RPMI8226 (cell line): ENCODE measurements around the gene CD274.
"Not testable (repeated sequence)": the region's sequence is repeated elsewhere in the genome, so short reads cannot be mapped to it uniquely, and the experiment has no call there.

Experiments
- DNase-seq: peaks from one replicate; pipeline ENCODE4 v3.0.0-alpha.2; 2015

The CD274 gene

DNA sequence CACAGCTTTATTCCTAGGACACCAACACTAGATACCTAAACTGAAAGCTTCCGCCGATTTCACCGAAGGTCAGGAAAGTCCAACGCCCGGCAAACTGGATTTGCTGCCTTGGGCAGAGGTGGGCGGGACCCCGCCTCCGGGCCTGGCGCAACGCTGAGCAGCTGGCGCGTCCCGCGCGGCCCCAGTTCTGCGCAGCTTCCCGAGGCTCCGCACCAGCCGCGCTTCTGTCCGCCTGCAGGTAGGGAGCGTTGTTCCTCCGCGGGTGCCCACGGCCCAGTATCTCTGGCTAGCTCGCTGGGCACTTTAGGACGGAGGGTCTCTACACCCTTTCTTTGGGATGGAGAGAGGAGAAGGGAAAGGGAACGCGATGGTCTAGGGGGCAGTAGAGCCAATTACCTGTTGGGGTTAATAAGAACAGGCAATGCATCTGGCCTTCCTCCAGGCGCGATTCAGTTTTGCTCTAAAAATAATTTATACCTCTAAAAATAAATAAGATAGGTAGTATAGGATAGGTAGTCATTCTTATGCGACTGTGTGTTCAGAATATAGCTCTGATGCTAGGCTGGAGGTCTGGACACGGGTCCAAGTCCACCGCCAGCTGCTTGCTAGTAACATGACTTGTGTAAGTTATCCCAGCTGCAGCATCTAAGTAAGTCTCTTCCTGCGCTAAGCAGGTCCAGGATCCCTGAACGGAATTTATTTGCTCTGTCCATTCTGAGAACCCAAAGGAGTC is at the start of gene CD274:
Gene CD274 (plus strand): TSS at position 184 of the 733 bp plus-strand sequence. CDS start 5,572 bp downstream, outside the sequence.
- DNase-seq = peak; percentile 95

DNA sequence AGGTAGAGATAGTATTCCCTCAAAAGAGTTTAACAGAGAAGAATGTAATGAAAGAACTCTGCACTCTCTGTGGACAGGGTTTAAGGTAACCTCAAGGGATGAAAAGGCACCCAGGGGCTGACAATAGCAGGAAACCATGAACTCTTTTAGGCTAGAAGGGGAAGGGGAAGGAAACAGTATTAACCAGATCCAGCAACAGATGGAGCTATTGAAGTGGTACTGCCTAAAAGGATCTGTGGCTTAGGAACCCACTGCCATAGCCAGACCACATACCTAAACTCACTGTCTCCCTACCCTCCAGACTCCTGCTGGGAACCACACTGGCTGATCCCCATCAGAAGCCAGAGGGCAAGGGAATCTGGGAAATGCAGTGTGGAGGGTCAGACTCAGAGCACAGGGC is 48.1 kb upstream of the CD274 start:
- DNase-seq = no peak

DNA sequence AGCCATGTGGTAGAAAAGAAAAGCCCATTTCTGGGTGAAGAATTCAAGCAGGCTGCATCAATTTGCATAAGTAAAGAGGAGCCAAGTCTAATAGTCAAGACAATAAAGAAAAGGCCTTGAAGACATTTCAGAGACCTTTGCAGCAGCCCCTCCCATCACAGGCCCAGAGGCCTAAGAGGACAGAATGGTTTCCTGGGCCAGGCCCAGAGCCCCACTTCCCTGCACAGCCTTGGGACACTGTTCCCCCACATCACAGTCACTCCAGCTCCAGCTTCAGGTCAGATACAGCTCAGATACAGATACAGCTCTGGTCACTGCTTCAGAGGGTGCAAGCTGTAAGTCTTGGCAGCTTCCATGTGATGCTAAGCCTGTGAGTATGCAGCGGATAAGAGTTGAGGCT is 41.7 kb upstream of the CD274 start:
- DNase-seq = no peak

DNA sequence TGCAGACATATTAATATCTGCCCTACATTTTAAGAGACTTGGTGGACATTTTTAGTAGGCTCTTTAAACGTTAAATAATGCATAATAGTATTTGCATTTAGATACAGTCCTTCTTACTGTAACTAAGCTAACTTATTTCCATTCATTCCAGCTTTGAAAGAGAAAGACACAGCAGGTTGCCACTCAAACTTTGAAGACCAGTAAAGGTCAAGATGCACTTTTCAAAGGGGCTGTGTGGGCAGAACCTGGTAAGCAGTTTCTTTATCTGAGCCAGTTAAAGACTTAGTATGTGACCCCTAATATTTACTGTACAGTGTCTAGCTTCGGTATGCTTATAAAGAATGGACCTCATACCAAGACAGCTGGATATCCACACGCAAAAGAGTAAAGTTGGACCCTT is 33.4 kb upstream of the CD274 start:
- no peak for DNase-seq

DNA sequence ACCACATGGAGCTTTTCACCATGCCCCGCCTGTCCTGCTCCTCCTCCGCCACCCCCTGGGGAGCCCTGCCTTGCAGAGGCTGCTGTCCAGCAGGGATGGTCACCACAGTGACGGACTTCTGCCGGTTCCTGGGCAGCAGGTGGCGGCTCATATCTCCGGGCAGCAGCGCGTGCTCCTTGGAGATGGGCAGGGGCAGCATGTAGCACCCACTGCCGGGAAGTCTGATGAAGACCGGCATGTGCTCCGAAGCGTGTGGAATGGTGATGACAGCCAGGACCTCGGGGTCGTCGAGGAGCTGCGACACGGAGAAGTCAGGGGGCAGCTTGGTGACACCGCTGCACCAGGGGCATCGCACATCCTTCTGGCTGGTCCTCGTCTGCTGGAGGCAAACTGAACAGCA is 31.9 kb upstream of the CD274 start:
- DNase-seq = no peak

DNA sequence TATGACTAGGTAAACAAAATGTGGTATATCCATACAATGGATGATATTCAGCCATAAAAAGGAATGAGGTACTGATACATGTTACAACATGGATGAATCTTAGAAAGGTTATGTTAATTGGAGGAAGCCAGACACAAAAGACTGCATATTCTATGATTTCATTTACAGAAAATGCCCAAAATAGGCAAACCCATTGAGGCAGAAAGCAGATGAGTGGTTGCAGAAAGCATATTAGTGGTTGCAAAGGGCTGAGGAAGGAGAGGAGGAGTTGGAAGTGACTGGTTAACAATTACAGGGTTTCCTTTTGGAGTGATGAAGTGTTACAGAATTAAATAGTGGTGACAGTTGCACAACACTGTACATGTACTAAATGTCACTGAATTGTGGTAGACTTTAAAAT is 30.4 kb upstream of the CD274 start:
- DNase-seq = no peak

DNA sequence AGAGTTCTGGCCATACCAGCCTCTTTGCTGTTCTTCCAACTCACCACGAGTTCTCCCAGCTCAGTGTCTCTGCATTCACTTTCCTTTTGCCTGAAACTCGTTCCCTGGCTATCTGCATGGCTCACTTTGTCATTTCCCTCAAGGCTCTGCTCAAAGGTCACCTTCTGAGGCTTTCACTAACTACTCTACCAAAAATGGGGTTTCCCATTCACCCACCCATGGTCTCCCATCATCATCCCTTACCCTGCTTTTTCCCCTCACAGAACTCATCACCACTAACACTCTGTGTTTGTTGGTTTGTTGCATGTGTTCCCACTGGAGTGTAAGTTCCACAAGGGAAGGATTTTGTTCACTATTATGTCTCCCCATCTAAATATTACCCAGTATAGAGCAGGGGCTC is 29.2 kb upstream of the CD274 start:
- no peak for DNase-seq

DNA sequence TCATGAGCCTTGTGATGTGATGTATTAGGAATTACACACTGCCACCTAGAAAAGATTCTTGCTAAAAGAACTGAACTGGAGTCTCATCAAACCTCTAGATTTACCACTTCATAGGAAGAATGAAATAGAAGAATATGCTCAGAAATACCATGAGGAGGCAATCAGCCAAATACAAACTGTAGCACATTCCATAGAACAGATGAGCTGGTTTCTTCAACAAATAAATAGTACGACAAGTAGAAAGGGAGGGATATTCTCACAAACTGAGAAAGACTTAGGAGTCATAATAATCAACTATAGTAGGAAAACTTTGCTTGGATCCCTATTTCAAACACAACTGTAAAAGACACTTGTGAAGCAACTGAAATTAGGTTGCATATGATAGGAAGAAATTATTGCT is 28.1 kb upstream of the CD274 start:
- DNase-seq = no peak

DNA sequence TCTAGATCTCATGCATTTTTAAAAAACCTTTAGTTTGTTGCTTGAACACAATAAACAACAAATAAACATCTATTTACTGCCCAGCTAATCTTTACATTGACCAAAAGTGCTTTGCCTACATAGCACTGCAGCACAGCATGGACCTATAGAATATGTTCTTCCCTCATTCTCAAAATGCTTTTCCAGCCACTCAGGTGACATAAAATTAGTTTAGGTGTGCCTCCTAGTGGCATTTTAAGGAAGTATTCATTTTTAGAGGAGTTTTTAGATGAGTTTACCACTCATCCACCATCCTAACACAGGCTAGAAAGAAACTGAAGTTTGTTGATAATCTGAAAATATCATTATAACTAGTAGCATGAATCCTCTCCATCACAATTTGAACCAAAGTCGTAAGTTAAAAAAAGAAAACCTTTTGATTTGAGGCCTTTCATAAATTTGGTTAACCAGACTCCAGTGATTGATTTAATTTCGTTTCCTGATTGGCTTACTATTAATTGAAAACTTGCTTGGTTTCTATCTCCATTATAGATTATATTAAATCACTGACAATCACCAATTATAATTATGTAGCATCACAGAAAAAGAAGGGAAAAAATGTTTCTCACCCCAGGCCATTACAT is 25.2 kb upstream of the CD274 start:
- peak; percentile 43 for DNase-seq

DNA sequence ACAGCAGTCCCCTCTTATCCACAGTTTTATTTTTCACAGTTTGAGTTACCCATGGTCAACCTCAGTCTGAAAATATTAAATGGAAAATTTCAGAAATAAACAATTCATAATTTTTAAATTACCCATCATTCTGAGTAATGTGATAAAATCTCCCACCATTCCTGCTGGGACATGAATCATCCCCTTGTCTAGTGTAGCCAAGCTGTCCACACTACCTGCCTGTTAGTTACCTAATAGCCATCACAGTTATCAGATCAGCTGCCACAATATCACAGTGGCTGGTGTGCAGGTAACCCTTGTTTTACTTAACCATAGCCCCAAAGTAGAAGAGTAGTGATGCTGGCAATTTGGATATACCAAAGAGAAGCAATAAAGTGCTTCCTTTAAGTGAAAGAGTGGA is 23.3 kb upstream of the CD274 start:
- DNase-seq = no peak

DNA sequence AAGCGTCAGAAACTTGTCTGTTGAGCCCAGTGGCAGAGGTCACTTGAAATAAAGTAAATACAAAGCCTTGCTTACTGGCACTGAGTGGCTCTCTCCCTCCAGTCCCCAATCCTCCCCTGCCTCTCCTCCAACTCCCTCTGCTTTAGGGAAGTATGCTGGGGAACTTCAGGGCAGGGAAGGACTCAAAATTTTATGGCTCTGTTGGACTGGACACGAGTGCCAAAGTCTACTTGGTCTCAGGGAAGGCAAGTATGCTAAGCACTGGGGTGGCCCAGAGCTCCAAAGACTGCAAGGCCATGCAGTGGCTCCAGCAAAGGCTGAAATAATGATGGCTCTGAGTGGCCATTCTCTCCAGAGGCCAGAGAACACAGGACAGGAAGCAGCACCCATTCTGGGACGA is 22.2 kb upstream of the CD274 start:
- DNase-seq = no peak

DNA sequence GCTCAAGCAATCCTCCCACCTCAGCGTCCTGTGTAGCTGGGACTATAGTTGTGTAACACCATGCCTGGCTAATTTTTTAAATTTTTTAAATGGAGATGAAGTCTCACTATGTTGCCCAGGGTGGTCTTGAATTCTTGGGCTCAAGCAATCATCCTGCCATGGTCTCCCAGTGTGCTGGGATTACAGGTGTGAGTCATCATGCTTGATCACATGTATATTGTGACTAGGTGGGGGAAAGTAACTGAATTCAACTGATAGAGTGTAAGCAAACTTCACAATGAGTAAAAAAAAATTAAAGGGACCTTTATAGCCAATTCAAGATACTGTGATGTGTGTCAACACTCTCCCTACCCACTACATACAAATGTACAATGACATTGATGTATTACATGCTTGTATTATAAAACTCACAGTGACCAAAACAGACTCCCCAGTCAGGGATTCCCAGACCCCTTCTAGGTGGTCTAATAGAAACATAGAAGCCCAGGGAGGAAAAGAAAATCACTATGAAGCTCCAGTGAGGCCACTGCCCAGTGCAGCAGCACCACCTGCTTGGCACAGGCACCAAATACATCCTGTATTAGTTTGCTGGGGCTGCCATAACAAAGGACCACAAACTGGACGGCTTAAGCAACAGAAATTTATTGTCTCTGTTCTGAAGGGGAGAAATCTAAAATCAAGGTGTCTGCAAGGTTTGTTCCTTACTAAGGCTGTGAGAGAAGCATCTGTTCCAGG is 21.4 kb upstream of the CD274 start:
- no peak for DNase-seq

DNA sequence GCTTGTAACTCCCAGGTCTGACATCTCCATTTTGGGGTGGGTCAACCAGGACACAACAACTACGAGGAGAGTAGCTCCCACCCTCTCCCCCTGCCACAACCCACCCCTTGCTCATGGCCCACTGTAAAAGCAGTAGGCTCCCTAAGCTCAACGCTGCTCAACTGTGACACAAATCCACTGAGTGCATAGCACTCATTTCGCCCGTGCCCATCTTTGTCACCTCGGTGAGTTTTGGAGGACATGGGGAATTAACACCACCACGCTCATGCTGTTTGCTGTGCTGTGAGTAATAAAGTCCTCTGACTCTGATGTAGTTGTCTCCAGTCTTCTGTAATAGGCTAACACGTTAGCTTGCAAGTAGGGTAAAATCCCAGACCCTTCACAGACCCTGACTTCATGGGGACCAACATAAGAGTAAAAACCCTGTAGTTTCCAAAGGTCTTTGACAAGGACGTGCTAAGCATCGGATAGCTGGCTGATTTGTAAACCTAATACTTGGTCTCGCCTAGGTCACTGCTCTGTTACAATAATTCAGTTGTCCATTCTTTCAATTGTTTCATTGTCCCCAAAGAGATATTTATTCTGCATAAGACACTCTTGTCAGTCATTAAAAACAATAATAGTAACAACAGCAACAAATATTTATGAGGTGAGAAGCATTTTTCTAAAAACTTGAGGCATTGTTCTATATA is 20.3 kb upstream of the CD274 start:
- DNase-seq = no peak

DNA sequence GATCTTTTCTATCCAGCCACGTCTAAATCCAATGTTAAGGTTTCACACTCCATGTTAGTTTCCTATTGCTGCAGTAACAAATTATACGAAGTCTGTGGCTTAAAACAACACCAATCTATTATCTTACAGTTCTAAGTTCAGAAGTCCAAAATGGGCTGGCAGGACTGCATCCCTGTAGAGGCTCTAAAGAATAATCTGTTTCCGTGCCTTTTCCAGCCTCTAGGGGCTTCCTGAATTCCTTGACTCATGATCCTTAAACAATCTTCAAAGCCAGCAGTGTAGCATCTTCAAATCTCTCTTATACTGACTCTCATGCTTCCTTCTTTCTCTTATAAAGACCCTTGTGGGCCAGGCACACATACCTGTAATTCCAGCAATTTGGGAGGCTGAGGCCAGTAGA is 19.4 kb upstream of the CD274 start:
- no peak for DNase-seq

DNA sequence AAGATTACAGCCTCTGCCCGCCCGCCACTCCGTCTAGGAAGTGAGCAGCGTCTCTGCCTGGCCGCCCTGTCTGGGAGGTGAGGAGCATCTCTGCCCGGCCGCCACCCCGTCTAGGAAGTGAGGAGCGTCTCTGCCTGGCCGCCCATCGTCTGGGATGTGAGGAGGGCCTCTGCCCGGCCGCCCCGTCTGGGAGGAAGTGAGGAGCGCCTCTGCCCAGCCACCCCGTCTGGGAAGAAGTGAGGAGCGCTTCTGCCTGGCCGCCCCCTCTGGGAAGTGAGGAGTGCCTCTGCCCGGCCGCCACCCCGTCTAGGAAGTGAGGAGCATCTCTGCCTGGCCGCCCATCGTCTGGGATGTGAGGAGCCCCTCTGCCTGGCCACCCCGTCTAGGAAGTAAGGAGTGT is 17.5 kb upstream of the CD274 start:
- DNase-seq = not testable (repeated sequence)

DNA sequence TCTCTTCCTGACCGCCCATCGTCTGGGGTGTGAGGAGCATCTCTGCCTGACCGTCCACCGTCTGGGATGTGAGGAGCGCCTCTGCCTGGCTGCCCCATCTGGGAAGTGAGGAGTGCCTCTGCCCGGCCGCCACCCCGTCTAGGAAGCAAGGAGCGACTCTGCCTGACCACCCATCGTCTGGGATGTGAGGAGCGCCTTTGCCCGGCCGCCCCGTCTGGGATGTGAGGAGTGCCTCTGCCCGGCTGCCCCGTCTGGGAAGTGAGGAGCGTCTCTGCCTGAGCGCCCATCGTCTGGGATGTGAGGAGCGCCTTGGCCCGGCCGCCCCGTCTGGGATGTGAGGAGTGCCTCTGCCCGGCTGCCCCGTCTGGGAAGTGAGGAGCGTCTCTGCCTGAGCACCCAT is 17.0 kb upstream of the CD274 start:
- not testable (repeated sequence) for DNase-seq

DNA sequence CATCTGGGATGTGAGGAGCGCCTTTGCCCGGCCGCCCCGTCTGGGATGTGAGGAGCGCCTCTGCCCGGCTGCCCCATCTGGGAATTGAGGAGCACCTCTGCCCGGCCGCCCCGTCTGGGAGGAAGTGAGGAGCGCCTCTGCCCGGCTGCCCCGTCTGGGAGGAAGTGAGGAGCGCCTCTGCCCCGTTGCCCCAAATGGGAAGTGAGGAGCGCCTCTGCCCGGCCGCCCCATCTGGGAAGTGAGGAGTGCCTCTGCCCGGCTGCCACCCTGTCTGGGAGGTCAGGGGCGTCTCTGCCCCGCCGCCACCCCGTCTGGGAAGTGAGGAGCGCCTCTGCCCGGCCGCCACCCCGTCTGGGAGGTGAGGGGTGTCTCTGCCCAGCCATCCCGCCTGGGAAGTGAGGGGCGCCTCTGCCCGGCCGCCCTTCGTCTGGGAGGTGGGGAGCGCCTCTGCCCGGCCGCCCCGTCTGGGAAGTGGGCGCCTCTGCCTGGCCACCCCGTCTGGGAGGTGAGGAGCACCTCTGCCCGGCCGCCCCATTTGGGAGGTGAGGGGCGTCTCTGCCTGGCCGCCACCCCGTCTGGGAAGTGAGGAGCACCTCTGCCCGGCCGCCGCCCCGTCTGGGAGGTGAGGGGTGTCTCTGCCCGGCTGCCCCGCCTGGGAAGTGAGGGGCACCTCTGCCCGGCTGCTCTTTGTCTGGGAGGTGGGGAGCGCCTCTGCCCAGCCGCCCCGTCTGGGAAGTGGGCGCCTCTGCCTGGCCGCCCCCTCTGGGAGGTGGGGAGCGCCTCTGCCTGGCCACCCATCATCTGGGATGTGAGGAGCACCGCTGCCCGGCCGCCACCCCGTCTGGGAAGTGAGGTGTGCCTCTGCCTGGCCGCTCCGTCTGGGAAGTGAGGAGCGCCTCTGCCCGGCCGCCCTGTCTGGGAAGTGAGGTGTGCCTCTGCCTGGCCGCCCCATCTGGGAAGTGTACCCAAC is 16.2 kb upstream of the CD274 start:
- not testable (repeated sequence) for DNase-seq

DNA sequence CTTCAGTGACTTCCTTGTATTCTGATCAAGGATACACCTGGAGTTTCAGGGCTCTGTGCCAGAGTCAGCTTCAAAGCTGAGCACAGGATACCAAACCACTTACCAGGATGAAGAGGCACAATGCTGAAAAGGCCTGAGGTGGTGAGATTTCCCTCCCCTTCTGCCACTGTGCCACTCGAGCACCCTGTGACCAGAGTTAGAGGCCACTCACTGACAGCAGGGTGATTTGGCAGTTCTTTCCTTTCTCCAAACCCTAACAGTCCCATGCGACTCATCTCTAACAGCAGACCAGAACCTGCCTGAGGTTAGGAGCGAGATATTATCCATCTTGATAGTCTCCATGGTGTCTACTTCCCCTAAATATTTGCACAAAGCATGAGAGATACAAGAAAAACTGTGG is 14.4 kb upstream of the CD274 start:
- DNase-seq = no peak

DNA sequence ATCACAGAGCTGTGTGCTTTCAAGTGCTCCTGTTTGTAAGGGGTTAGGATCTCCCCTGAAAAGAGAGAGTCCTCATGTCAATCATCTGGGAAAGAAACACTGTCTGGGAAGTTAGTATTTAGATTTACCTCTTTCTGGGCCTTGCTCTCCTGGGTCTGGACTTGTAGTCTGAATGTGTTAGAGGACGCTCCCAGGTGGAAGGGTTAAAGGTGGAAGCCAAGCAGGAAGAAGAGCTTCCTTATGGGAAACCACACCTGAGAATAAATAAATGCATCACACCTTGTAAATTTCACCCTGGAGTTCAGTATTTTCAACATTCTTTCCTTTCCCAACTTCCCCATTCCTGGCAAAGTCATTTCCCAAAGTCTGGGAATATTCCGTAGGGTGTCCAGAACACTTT is 13.9 kb upstream of the CD274 start:
- DNase-seq = no peak

DNA sequence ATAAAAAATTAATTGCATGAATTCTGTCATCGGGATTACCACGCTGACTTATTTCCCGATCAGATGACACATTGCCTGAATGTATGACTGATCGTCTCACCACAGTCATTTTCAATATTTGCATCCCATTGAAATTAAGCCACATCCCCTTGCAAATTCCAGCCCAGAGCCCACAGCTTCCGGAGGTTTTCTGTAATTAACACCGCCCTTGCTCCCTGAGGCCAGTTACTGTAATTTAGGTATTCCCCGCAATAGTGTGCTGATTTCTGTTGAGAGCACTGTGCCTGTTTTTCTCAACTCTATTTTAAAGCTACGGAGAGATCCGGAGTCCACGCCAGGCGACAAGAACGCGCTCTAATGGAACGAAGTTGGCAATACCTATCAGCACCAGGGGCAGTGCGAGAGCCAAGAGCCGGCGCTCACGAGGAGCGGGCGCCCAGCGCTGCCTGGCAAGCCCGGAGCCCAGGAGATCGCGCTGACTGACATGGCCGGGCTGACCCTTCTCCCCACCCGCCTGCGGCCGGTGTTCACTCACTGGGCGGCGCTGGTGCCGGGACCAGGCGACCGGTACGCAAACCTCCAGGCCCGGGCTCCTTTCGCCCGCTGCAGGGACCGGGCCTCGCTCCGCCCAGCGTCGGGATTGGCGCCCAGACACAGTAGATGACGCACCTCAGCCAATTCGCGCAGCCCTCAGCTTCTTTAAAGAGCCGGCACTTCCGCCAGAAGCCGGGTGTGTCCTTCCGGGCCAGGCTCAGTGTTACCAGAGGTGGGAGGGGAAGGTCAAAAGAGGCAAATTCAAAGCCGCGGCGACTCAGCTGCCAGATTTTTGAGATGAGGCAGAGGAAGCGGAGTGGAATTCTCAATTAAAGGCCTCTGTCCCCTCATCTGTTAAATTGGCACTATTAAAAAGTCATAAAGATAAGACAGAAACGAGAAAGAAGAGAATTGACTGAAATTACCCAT is 12.8 kb upstream of the CD274 start, which contains the start of gene PLGRKT:
Gene PLGRKT (minus strand): TSS at position 672 of the 963 bp plus-strand sequence. CDS start 5,948 bp downstream, outside the sequence.
- peak; percentile 96 for DNase-seq
